CD14-positive monocyte (primary cell): ENCODE measurements around the gene GMDS. TPM values are rescaled to one million over a fixed set of nuclear protein-coding genes. Genes with fewer than 3 reads are reported as not detected.

Experiments
- DNase-seq, 3 donors: peaks; one replicate each; pipeline ENCODE4 v3.0.0-alpha.2; 2011 to 2022
- H2AFZ ChIP-seq: 2 replicates; pipeline ENCODE4 v1.6.0; 2012; ENCODE audit warnings: mild to moderate bottlenecking, low read depth, low read length, inconsistent platforms; ENCODE audit not compliant: insufficient read depth, poor library complexity, severe bottlenecking
- H3K27ac ChIP-seq, 2 donors: 1 replicate in 1 of 2; 2 replicates in 1 of 2; pipeline ENCODE4 v1.5.1; 2012 to 2013; ENCODE audit warnings: low read length in 2 of 2, control low read depth in 1 of 2, inconsistent platforms in 1 of 2, low read depth in 1 of 2, mild to moderate bottlenecking in 1 of 2
- H3K27me3 ChIP-seq, 2 donors: one replicate each; pipeline versions ENCODE4 v1.6.0 to v1.6.1; 2011 to 2013; ENCODE audit warnings: low read length in 2 of 2; ENCODE audit not compliant: control insufficient read depth in 2 of 2, insufficient read depth in 2 of 2
- H3K36me3 ChIP-seq, 2 donors: replicated peaks in 1 of 2; 1 replicate in 1 of 2; 2 replicates in 1 of 2; pipeline versions ENCODE4 v1.5.1 to v1.6.1; 2012 to 2013; ENCODE audit warnings: low read length in 2 of 2, control low read depth in 1 of 2, inconsistent platforms in 1 of 2, mild to moderate bottlenecking in 1 of 2; ENCODE audit not compliant: insufficient read depth in 2 of 2, control insufficient read depth in 1 of 2
- H3K4me1 ChIP-seq, 2 donors: 1 replicate in 1 of 2; 2 replicates in 1 of 2; pipeline versions ENCODE4 v1.5.1 to v1.6.1; 2012 to 2013; ENCODE audit warnings: low read length in 2 of 2, control low read depth in 1 of 2, inconsistent platforms in 1 of 2, mild to moderate bottlenecking in 1 of 2, moderate library complexity in 1 of 2; ENCODE audit not compliant: insufficient read depth in 2 of 2, control insufficient read depth in 1 of 2
- H3K4me2 ChIP-seq: replicated peaks from 2 replicates; pipeline ENCODE3; 2012; ENCODE audit warnings: low read length, moderate library complexity, mild to moderate bottlenecking; ENCODE audit not compliant: poor library complexity, severe bottlenecking; ENCODE audit errors: extremely low read depth
- H3K4me3 ChIP-seq, 3 experiments: fragments of 200-600 bp in 1 of 3; sonication (generic) in 1 of 3; replicated peaks in 1 of 3; 1 replicate in 2 of 3; 2 replicates in 1 of 3; pipeline ENCODE4 v1.5.1; 2011 to 2013; ENCODE audit warnings: low read length in 3 of 3, mild to moderate bottlenecking in 3 of 3, control low read depth in 2 of 3, low read depth in 2 of 3, inconsistent platforms in 1 of 3, moderate library complexity in 1 of 3
- H3K79me2 ChIP-seq: 2 replicates; pipeline ENCODE4 v1.6.0; 2012; ENCODE audit warnings: mild to moderate bottlenecking, control low read depth, inconsistent platforms, low read length, moderate library complexity; ENCODE audit not compliant: insufficient read depth
- H3K9ac ChIP-seq: 2 replicates; pipeline ENCODE4 v1.6.0; 2017; ENCODE audit warnings: low read length, mild to moderate bottlenecking; ENCODE audit not compliant: insufficient read depth, poor library complexity, severe bottlenecking
- H3K9me3 ChIP-seq, 2 donors: replicated peaks in 1 of 2; 1 replicate in 1 of 2; 2 replicates in 1 of 2; pipeline versions ENCODE4 v1.5.1 to v1.6.1; 2012 to 2013; ENCODE audit warnings: low read length in 2 of 2, control low read depth in 1 of 2; ENCODE audit not compliant: control insufficient read depth in 1 of 2, insufficient read depth in 1 of 2
- H4K20me1 ChIP-seq: 2 replicates; pipeline ENCODE4 v1.6.0; 2012; ENCODE audit warnings: mild to moderate bottlenecking, low read length, control low read depth, moderate library complexity; ENCODE audit not compliant: insufficient read depth
- H3K27ac Mint-ChIP-seq, 7 donors: one replicate each; pipeline ENCODE4 v1.8.0; 2020; ENCODE audit warnings: mild to moderate bottlenecking in 7 of 7, mixed read lengths in 7 of 7, moderate library complexity in 6 of 7, inconsistent platforms in 2 of 7
- H3K27me3 Mint-ChIP-seq, 3 donors: one replicate each; pipeline ENCODE4 v1.8.0; 2021 to 2022; ENCODE audit warnings: low read depth in 3 of 3, mild to moderate bottlenecking in 3 of 3, mixed read lengths in 3 of 3, moderate library complexity in 3 of 3, inconsistent platforms in 1 of 3
- H3K36me3 Mint-ChIP-seq, 2 donors: one replicate each; pipeline ENCODE4 v1.8.0; 2020; ENCODE audit warnings: mixed read lengths in 2 of 2, inconsistent platforms in 1 of 2, mild to moderate bottlenecking in 1 of 2
- H3K4me1 Mint-ChIP-seq: one replicate; pipeline ENCODE4 v1.8.0; 2020; ENCODE audit warnings: mild to moderate bottlenecking, mixed read lengths
- H3K4me3 Mint-ChIP-seq, 2 donors: one replicate each; pipeline ENCODE4 v1.8.0; 2020; ENCODE audit warnings: mild to moderate bottlenecking in 2 of 2, mixed read lengths in 2 of 2, moderate library complexity in 1 of 2
- H3K9me3 Mint-ChIP-seq, 7 donors: one replicate each; pipeline ENCODE4 v1.8.0; 2020 to 2022; ENCODE audit warnings: mixed read lengths in 7 of 7, mild to moderate bottlenecking in 6 of 7, moderate library complexity in 6 of 7, inconsistent platforms in 2 of 7
- CTCF ChIP-seq: fragments of 200-600 bp; IDR thresholded peaks from one replicate; pipeline ENCODE4 v1.8.0; 2022; ENCODE audit warnings: antibody characterized with exemption, mild to moderate bottlenecking
- WGBS: methylation state at CpG from one replicate; pipeline ENCODE4 v1.1.5; 2013; ENCODE audit warnings: missing lambda C conversion rate; ENCODE audit not compliant: insufficient coverage; 5-methylcytosine and 5-hydroxymethylcytosine counted together
- intact Hi-C, 2 donors: fragments of 100-400 bp; cut with micrococcal nuclease; formaldehyde crosslinking; loops; one replicate each; pipeline versions ENCODE4 v1.15.0 to v1.15.1; 2023
- polyA plus RNA-seq, 3 donors: library from polyadenylated mRNA; depleted of rRNA in 1 of 3; unstranded in 2 of 3; stranded (reverse) in 1 of 3; fragments of 300-500 nt in 2 of 3; fragments of >200 nt in 1 of 3; fragmentation: Illumina TruSeq in 2 of 3; gene quantifications; 1 replicate in 2 of 3; 2 replicates in 1 of 3; pipeline ENCODE4 v1.2.3, GENCODE V29; 2012 to 2021

GMDS gene
- polyA plus RNA-seq, 3 donors = 10.5 to 19.9 (median 17.6) TPM

GRCh38 chr6:1885576-1886011 lies 359.8 kb downstream of the GMDS start:
- WGBS = 97% methylated on average over 9 of the region's 12 CpGs
- intact Hi-C loops = no loop called here
- no peak for DNase-seq
- H4K20me1 ChIP-seq = no peaks in the 10 kb centered on the region
- Mint-ChIP-seq H3K36me3 (peaks cover 0 to 5% of the 10 kb centered on the region in 2 donors), H3K4me3 (no peak overlapping the region), H3K9me3 (peaks cover 0 to 5% (median 0%) of the 10 kb centered on the region in 7 donors), H3K27ac (no peak overlapping the region), H3K4me1 (no peaks in the 10 kb centered on the region), H3K27me3 (peaks cover 0 to 2% (median 0%) of the 10 kb centered on the region in 3 donors)
- no peaks in the 10 kb centered on the region for H3K79me2 ChIP-seq
- H3K4me3 ChIP-seq = no peak overlapping the region
- H3K9me3 ChIP-seq = no peaks in the 10 kb centered on the region
- H3K4me2 ChIP-seq = no peak overlapping the region
- no peak for TF ChIP-seq CTCF
- H3K27ac ChIP-seq = no peak overlapping the region
- no peak overlapping the region for H2AFZ ChIP-seq
- H3K9ac ChIP-seq = no peak overlapping the region
- H3K36me3 ChIP-seq = no peaks in the 10 kb centered on the region
- H3K4me1 ChIP-seq = no peaks in the 10 kb centered on the region
- no peaks in the 10 kb centered on the region for H3K27me3 ChIP-seq

- H2AFZ ChIP-seq = no peak overlapping the region
- H3K79me2 ChIP-seq = no peaks in the 10 kb centered on the region
- H3K36me3 ChIP-seq = no peaks in the 10 kb centered on the region
- H3K9ac ChIP-seq = no peak overlapping the region
- Mint-ChIP-seq H3K27me3 (peaks cover 0 to 2% (median 0%) of the 10 kb centered on the region in 3 donors), H3K36me3 (peaks cover 0 to 2% of the 10 kb centered on the region in 2 donors), H3K4me1 (no peaks in the 10 kb centered on the region), H3K9me3 (peaks cover 0 to 2% (median 0%) of the 10 kb centered on the region in 7 donors), H3K27ac (no peak overlapping the region), H3K4me3 (no peak overlapping the region)
- no peaks in the 10 kb centered on the region for H4K20me1 ChIP-seq
- H3K27ac ChIP-seq = no peak overlapping the region
- H3K4me1 ChIP-seq = no peaks in the 10 kb centered on the region
- intact Hi-C loops = no loop called here
- TF ChIP-seq CTCF = no peak
- H3K27me3 ChIP-seq = no peaks in the 10 kb centered on the region
- H3K4me2 ChIP-seq = no peak overlapping the region
- H3K4me3 ChIP-seq = no peak overlapping the region
- DNase-seq = no peak
- 100% methylated on average over 1 of the region's 2 CpGs for WGBS
- no peaks in the 10 kb centered on the region for H3K9me3 ChIP-seq
Observed at GRCh38 chr6:1884313-1884712, 361.1 kb downstream of the GMDS start.
